Endothelial cell of umbilical vein (primary cell): Measurements from ENCODE around the gene OPA3. TPM values are rescaled to one million over a fixed set of nuclear protein-coding genes. Genes with fewer than 3 reads are reported as not detected.

Source experiments
- BruUV-seq: library from RNA; stranded (reverse); fragments of 400-500 nt; replicated peaks from 2 replicates; lab custom pipeline; 2021; lab: Mats Ljungman, UMichigan
- CTCF ChIA-PET: fragments of 300-600, 350-600 bp; sonication (Branson Sonifier 250); formaldehyde crosslinking; loops from one replicate; lab custom pipeline; 2021; ENCODE audit warnings: antibody characterized with exemption, inconsistent platforms; lab: Charles Lee
- POLR2A ChIA-PET: fragments of 300-600, 350-600 bp; sonication (Branson Sonifier 250); formaldehyde crosslinking; loops from one replicate; lab custom pipeline; 2021; ENCODE audit warnings: antibody characterized with exemption, inconsistent platforms; lab: Charles Lee
- DNase-seq: peaks from one replicate; pipeline ENCODE4 v3.0.0-alpha.2; 2011; ENCODE audit warnings: low read depth, low spot score
- FAIRE-seq: peaks from 2 replicates; lab custom pipeline; 2011; peaks lifted over from hg19 to GRCh38; lab: Jason Lieb, UNC
- H2AFZ ChIP-seq: 2 replicates; pipeline ENCODE4 v1.6.0; 2012; ENCODE audit warnings: low read depth, low read length, control low read depth, inconsistent platforms
- H3K27ac ChIP-seq: 2 replicates; pipeline ENCODE4 v1.5.1; 2011; ENCODE audit warnings: low read depth, mild to moderate bottlenecking, control low read depth, low read length, moderate library complexity; ENCODE audit not compliant: insufficient read depth
- H3K27me3 ChIP-seq, 2 experiments: 2 replicates each; pipeline versions ENCODE4 v1.6.0 to v1.6.1; 2011; ENCODE audit warnings: low read length in 2 of 2, mixed read lengths in 1 of 2; ENCODE audit not compliant: control insufficient read depth in 2 of 2, insufficient read depth in 2 of 2
- H3K36me3 ChIP-seq, 2 experiments: 2 replicates in 1 of 2; 3 replicates in 1 of 2; pipeline ENCODE4 v1.5.1; 2011; ENCODE audit warnings: low read length in 2 of 2, mild to moderate bottlenecking in 1 of 2, moderate library complexity in 1 of 2; ENCODE audit not compliant: control insufficient read depth in 2 of 2, insufficient read depth in 2 of 2; ENCODE audit errors: extremely low read depth in 1 of 2
- H3K4me1 ChIP-seq: 3 replicates; pipeline ENCODE4 v1.5.1; 2011; ENCODE audit warnings: mild to moderate bottlenecking, low read length; ENCODE audit not compliant: control insufficient read depth, insufficient read depth; ENCODE audit errors: extremely low read depth
- H3K4me2 ChIP-seq: 2 replicates; pipeline ENCODE4 v1.6.1; 2011; ENCODE audit warnings: low read length, control low read depth, mixed read lengths; ENCODE audit not compliant: insufficient read depth
- H3K4me3 ChIP-seq, 3 experiments: fragments of 200-600 bp in 1 of 3; sonication (generic), shearing (Covaris generic) in 1 of 3; replicated peaks in 1 of 3; 2 replicates each; pipeline ENCODE4 v1.5.1; 2011 to 2016; ENCODE audit warnings: control low read depth in 3 of 3, low read length in 3 of 3, mild to moderate bottlenecking in 2 of 3, inconsistent platforms in 1 of 3, low read depth in 1 of 3, moderate library complexity in 1 of 3; ENCODE audit not compliant: insufficient read depth in 1 of 3
- H3K79me2 ChIP-seq: 2 replicates; pipeline ENCODE4 v1.6.0; 2012; ENCODE audit warnings: low read length, inconsistent platforms; ENCODE audit not compliant: control insufficient read depth, insufficient read depth
- H3K9ac ChIP-seq: replicated peaks from 2 replicates; pipeline ENCODE3; 2011; ENCODE audit warnings: low read length, control low read depth; ENCODE audit not compliant: insufficient read depth; ENCODE audit errors: extremely low read depth
- H3K9me1 ChIP-seq: replicated peaks from 3 replicates; pipeline ENCODE4 v1.6.0; 2011; ENCODE audit warnings: mild to moderate bottlenecking, low read length; ENCODE audit not compliant: control insufficient read depth, insufficient read depth; ENCODE audit errors: extremely low read depth
- H3K9me3 ChIP-seq: replicated peaks from 2 replicates; pipeline ENCODE4 v1.5.1; 2012; ENCODE audit warnings: low read length, inconsistent platforms; ENCODE audit not compliant: control insufficient read depth, insufficient read depth
- H4K20me1 ChIP-seq: replicated peaks from 2 replicates; pipeline ENCODE3; 2011; ENCODE audit warnings: mild to moderate bottlenecking, low read length; ENCODE audit not compliant: control insufficient read depth, insufficient read depth; ENCODE audit errors: extremely low read depth
- EZH2 ChIP-seq: IDR thresholded peaks from 2 replicates; pipeline ENCODE4 v1.6.1; 2012; ENCODE audit warnings: borderline replicate concordance, low read depth, mild to moderate bottlenecking, moderate library complexity, low read length, inconsistent platforms; ENCODE audit not compliant: severe bottlenecking
- FOS ChIP-seq: IDR thresholded peaks from 2 replicates; pipeline ENCODE4 v1.6.1; 2011; ENCODE audit warnings: mild to moderate bottlenecking, low read length, moderate library complexity, borderline replicate concordance; ENCODE audit not compliant: insufficient read depth
- JUN ChIP-seq: IDR thresholded peaks from 2 replicates; pipeline ENCODE4 v1.6.1; 2011; ENCODE audit warnings: borderline replicate concordance, low read depth; ENCODE audit not compliant: insufficient read length, insufficient read depth
- MAX ChIP-seq: IDR thresholded peaks from 2 replicates; pipeline ENCODE4 v1.6.1; 2011; ENCODE audit not compliant: insufficient read depth, insufficient read length
- MYC ChIP-seq: IDR thresholded peaks from one replicate; pipeline ENCODE4 v1.6.1; 2011; ENCODE audit warnings: mild to moderate bottlenecking, low read depth, low read length
- POLR2A ChIP-seq: IDR thresholded peaks from 2 replicates; pipeline ENCODE4 v1.6.1; 2012; ENCODE audit warnings: low read depth, mild to moderate bottlenecking, control low read depth, low read length
- POLR2AphosphoS5 ChIP-seq: IDR thresholded peaks from 2 replicates; pipeline ENCODE4 v1.6.1; 2012; ENCODE audit warnings: low read depth, mild to moderate bottlenecking, control low read depth, low read length, moderate library complexity; ENCODE audit not compliant: insufficient read depth
- dilution Hi-C: fragments of 300-500 bp; cut with MboI; formaldehyde crosslinking; loops from one replicate; pipeline ENCODE4 v1.15.0; 2019; ENCODE audit warnings: low sequenced_read_pairs; ENCODE audit not compliant: extremely low pct_ligation_motif_present
- intact Hi-C: fragments of 100-400 bp; cut with micrococcal nuclease; formaldehyde crosslinking; loops from one replicate; pipeline ENCODE4 v1.10.0; 2022
- polyA plus RNA-seq, 4 experiments: library from polyadenylated mRNA; depleted of rRNA in 3 of 4; stranded (reverse) in 3 of 4; unstranded in 1 of 4; fragments of >200 nt; gene quantifications; 2 replicates each; pipeline versions ENCODE4 v1.2.1 to v1.2.3, GENCODE V29; 2011 to 2012; ENCODE audit warnings: missing spikeins in 1 of 4
- total RNA-seq: library from RNA; stranded (reverse); gene quantifications from 2 replicates; pipeline ENCODE4 v1.2.3, GENCODE V29; 2021
- TF ChIP-seq, protein P1 (sequence below), 2 donors: IDR thresholded peaks; 1 replicate in 1 of 2; 2 replicates in 1 of 2; pipeline ENCODE4 v1.5.1; 2011; ENCODE audit warnings: low read length in 2 of 2, mild to moderate bottlenecking in 2 of 2, moderate library complexity in 2 of 2, control low read depth in 1 of 2, inconsistent platforms in 1 of 2, low read depth in 1 of 2; ENCODE audit not compliant: insufficient read depth in 1 of 2; ENCODE audit errors: extremely low read depth in 1 of 2

The OPA3 gene
- total and polyA plus RNA-seq, 2 donors (not counting 3 experiments of a cell fraction or from before 2014, with no cell fraction given): 15.4 to 16.0 TPM

GRCh38 chr19:45503909-45504308 is 80.7 kb downstream of the OPA3 start:
- no peaks in the 10 kb centered on the region for H3K9me1 ChIP-seq
- ChIA-PET CTCF (no interaction called here), POLR2A (interaction anchor here (0.7 kb wide), 1 partner anchor 1193 kb away, joined by 5 read pairs; no protein-coding TSS in a partner anchor)
- H3K27ac ChIP-seq: no peak overlapping the region
- no peak overlapping the region for H3K4me2 ChIP-seq
- no peak overlapping the region for H2AFZ ChIP-seq
- FAIRE-seq (no peak), DNase-seq (no peak)
- intact Hi-C loops: no loop called here
- H3K4me3 ChIP-seq: no peak overlapping the region
- H3K9ac ChIP-seq: no peak overlapping the region
- peaks cover 15% of the 10 kb centered on the region for H3K4me1 ChIP-seq
- no peaks in the 10 kb centered on the region for H3K36me3 ChIP-seq
- TF ChIP-seq POLR2A: no peak
- no peak for TF ChIP-seq MAX
- TF ChIP-seq JUN: no peak
- no peak for TF ChIP-seq MYC
- TF ChIP-seq FOS: no peak
- TF ChIP-seq EZH2: no peak
- TF ChIP-seq, protein P1, sequence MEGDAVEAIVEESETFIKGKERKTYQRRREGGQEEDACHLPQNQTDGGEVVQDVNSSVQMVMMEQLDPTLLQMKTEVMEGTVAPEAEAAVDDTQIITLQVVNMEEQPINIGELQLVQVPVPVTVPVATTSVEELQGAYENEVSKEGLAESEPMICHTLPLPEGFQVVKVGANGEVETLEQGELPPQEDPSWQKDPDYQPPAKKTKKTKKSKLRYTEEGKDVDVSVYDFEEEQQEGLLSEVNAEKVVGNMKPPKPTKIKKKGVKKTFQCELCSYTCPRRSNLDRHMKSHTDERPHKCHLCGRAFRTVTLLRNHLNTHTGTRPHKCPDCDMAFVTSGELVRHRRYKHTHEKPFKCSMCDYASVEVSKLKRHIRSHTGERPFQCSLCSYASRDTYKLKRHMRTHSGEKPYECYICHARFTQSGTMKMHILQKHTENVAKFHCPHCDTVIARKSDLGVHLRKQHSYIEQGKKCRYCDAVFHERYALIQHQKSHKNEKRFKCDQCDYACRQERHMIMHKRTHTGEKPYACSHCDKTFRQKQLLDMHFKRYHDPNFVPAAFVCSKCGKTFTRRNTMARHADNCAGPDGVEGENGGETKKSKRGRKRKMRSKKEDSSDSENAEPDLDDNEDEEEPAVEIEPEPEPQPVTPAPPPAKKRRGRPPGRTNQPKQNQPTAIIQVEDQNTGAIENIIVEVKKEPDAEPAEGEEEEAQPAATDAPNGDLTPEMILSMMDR (IDR thresholded peaks at IDR 0.05; ENCODE audit: extremely low read depth in 1 of 2, insufficient read depth in 1 of 2, low read depth in 1 of 2, low read length in 2 of 2): no peak
- no peak for TF ChIP-seq POLR2AphosphoS5
- peaks cover 19% of the 10 kb centered on the region for H3K79me2 ChIP-seq
- no peaks in the 10 kb centered on the region for H3K27me3 ChIP-seq
- no peaks in the 10 kb centered on the region for H4K20me1 ChIP-seq
- dilution Hi-C loops: no loop called here
- H3K9me3 ChIP-seq: no peaks in the 10 kb centered on the region
- BruUV-seq: no TSS peak
